ENCODE measurements around the gene PCSK5. TPM values are rescaled to one million over a fixed set of nuclear protein-coding genes. Genes with fewer than 3 reads are reported as not detected.

The PCSK5 gene
- total RNA-seq, 2 experiments from 2014 or later: 0.76 TPM; not detected in 1

- TF ChIP-seq EZH2phosphoT487 (IDR thresholded peaks at IDR 0.05; ENCODE audit: borderline replicate concordance, low read depth, low read length): no peak
- TF ChIP-seq, protein P1, sequence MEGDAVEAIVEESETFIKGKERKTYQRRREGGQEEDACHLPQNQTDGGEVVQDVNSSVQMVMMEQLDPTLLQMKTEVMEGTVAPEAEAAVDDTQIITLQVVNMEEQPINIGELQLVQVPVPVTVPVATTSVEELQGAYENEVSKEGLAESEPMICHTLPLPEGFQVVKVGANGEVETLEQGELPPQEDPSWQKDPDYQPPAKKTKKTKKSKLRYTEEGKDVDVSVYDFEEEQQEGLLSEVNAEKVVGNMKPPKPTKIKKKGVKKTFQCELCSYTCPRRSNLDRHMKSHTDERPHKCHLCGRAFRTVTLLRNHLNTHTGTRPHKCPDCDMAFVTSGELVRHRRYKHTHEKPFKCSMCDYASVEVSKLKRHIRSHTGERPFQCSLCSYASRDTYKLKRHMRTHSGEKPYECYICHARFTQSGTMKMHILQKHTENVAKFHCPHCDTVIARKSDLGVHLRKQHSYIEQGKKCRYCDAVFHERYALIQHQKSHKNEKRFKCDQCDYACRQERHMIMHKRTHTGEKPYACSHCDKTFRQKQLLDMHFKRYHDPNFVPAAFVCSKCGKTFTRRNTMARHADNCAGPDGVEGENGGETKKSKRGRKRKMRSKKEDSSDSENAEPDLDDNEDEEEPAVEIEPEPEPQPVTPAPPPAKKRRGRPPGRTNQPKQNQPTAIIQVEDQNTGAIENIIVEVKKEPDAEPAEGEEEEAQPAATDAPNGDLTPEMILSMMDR (conservative IDR thresholded peaks at IDR 0.05; ENCODE audit: low read length): no peak
- no peaks in the 10 kb centered on the region for H4K20me1 ChIP-seq (ENCODE audit: insufficient read depth, low read length)
- H3K36me3 ChIP-seq (ENCODE audit: insufficient read depth, low read length): no peaks in the 10 kb centered on the region
- DNase-seq (ENCODE audit: low spot score): no peak
- H3K4me3 ChIP-seq (ENCODE audit: low read depth, low read length, poor library complexity, severe bottlenecking): no peak overlapping the region
- BruUV-seq (replicated peaks): no TSS peak
- intact Hi-C loops (cut with micrococcal nuclease; ENCODE audit: unreplicated experiment): no loop called here
- H3K79me2 ChIP-seq (ENCODE audit: insufficient read depth, low read depth, low read length): no peaks in the 10 kb centered on the region
- H3K4me1 ChIP-seq (ENCODE audit: insufficient read depth, low read length, poor library complexity, severe bottlenecking): no peaks in the 10 kb centered on the region
- no peaks in the 10 kb centered on the region for H3K9me2 ChIP-seq (ENCODE audit: insufficient read depth, low read length)
- H3K4me2 ChIP-seq (ENCODE audit: low read length): no peak overlapping the region
- H2AFZ ChIP-seq (ENCODE audit: low read length): no peak overlapping the region
- no peaks in the 10 kb centered on the region for H3K9me3 ChIP-seq (ENCODE audit: low read length)
- ChIA-PET CTCF (ENCODE audit: unreplicated experiment) (no interaction called here), POLR2A (interaction anchor here (0.6 to 1.1 kb wide), 2 partner anchors 14 to 341 kb away, joined by 3 to 4 read pairs; no protein-coding TSS in a partner anchor)
- no peak overlapping the region for H3K27ac ChIP-seq (ENCODE audit: low read depth, low read length, poor library complexity, severe bottlenecking)
These were observed 400.1 kb downstream of the PCSK5 start for GRCh38 chr9:76290555-76290954.

DNA sequence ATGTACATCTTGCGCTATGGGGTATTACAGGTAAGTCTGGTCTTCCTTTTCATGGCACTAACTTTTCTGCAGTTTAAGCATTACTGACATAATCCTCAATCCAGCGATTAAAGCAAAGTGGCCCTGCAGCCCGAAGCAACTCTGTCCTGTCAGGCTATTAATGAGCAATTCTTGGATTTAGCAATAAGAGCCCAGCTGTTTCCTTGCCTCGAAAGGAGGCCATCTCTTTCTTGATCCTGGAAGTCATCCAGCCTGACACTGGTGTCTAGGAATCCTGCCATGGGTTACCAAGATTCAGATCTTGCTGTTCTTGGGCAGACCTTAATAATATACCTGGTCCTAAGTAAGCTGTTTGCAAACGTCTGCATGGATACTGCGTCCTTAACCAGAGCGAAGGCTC, 401.8 kb downstream of the PCSK5 start:
- H3K9me3 ChIP-seq (ENCODE audit: low read length): no peaks in the 10 kb centered on the region
- H2AFZ ChIP-seq (ENCODE audit: low read length): no peak overlapping the region
- H3K4me3 ChIP-seq (ENCODE audit: low read depth, low read length, poor library complexity, severe bottlenecking): no peak overlapping the region
- no peak overlapping the region for H3K27ac ChIP-seq (ENCODE audit: low read depth, low read length, poor library complexity, severe bottlenecking)
- ChIA-PET POLR2A (no interaction called here), CTCF (ENCODE audit: unreplicated experiment) (no interaction called here)
- intact Hi-C loops (cut with micrococcal nuclease; ENCODE audit: unreplicated experiment): no loop called here
- no peaks in the 10 kb centered on the region for H3K4me1 ChIP-seq (ENCODE audit: insufficient read depth, low read length, poor library complexity, severe bottlenecking)
- no peaks in the 10 kb centered on the region for H3K36me3 ChIP-seq (ENCODE audit: insufficient read depth, low read length)
- TF ChIP-seq EZH2phosphoT487 (IDR thresholded peaks at IDR 0.05; ENCODE audit: borderline replicate concordance, low read depth, low read length): no peak
- TF ChIP-seq, protein P1 (conservative IDR thresholded peaks at IDR 0.05; ENCODE audit: low read length): no peak
- no peaks in the 10 kb centered on the region for H4K20me1 ChIP-seq (ENCODE audit: insufficient read depth, low read length)
- H3K79me2 ChIP-seq (ENCODE audit: insufficient read depth, low read depth, low read length): no peaks in the 10 kb centered on the region
- BruUV-seq (replicated peaks): no TSS peak
- no peaks in the 10 kb centered on the region for H3K9me2 ChIP-seq (ENCODE audit: insufficient read depth, low read length)
- no peak overlapping the region for H3K4me2 ChIP-seq (ENCODE audit: low read length)
- no peak for DNase-seq (ENCODE audit: low spot score)

DNA sequence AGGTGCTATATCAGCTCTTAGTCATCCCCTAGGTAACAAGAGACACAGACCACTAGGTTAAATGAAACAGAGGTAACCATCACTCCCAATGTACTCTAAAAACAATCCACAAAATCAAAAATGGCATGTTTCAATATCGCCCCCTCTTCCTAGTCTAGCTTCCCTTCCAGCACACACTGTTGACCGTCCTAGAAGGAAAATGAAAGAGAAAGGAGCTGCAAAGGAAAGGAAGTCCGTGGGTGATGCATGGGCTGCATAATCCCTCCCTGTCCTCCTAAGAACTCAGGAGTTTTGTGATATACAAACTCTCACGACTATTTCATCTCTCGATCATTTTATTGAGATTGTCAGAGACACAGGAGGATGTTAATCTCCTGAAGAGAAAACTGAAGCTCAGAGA, 402.2 kb downstream of the PCSK5 start:
- Histone ChIP-seq H3K9me2 (ENCODE audit: insufficient read depth, low read length) (no peaks in the 10 kb centered on the region), H3K27ac (ENCODE audit: low read depth, low read length, poor library complexity, severe bottlenecking) (no peak overlapping the region), H3K9me3 (ENCODE audit: low read length) (no peaks in the 10 kb centered on the region), H3K4me1 (ENCODE audit: insufficient read depth, low read length, poor library complexity, severe bottlenecking) (no peaks in the 10 kb centered on the region), H3K4me2 (ENCODE audit: low read length) (no peak overlapping the region), H2AFZ (ENCODE audit: low read length) (no peak overlapping the region), H3K79me2 (ENCODE audit: insufficient read depth, low read depth, low read length) (no peaks in the 10 kb centered on the region), H4K20me1 (ENCODE audit: insufficient read depth, low read length) (no peaks in the 10 kb centered on the region), H3K36me3 (ENCODE audit: insufficient read depth, low read length) (no peaks in the 10 kb centered on the region), H3K4me3 (ENCODE audit: low read depth, low read length, poor library complexity, severe bottlenecking) (no peak overlapping the region)
- ChIA-PET POLR2A (interaction anchor here (0.5 kb wide), 1 partner anchor 596 kb away, joined by 3 read pairs; no protein-coding TSS in a partner anchor), CTCF (ENCODE audit: unreplicated experiment) (no interaction called here)
- TF ChIP-seq, protein P1 (conservative IDR thresholded peaks at IDR 0.05; ENCODE audit: low read length): no peak
- no peak for DNase-seq (ENCODE audit: low spot score)
- intact Hi-C loops (cut with micrococcal nuclease; ENCODE audit: unreplicated experiment): no loop called here
- no TSS peak for BruUV-seq (replicated peaks)

All from OCI-LY7 (cell line).